Osteocyte (in vitro differentiated cells): Measurements from ENCODE around the gene ZNF789. TPM values are rescaled to one million over a fixed set of nuclear protein-coding genes. Genes with fewer than 3 reads are reported as not detected.
"Not testable (repeated sequence)": the region's sequence is repeated elsewhere in the genome, so short reads cannot be mapped to it uniquely, and the experiment has no call there.

Experiments used
- DNase-seq: peaks from one replicate; pipeline ENCODE4 v3.0.0; 2021; ENCODE audit warnings: mixed read lengths; ENCODE audit not compliant: unreplicated experiment; ENCODE audit errors: extremely low spot score
- H3K27ac Mint-ChIP-seq: one replicate; pipeline ENCODE4 v1.8.0; 2021; ENCODE audit warnings: mild to moderate bottlenecking, mixed read lengths; ENCODE audit not compliant: unreplicated experiment
- H3K27me3 Mint-ChIP-seq: one replicate; pipeline ENCODE4 v1.8.0; 2021; ENCODE audit warnings: mixed read lengths; ENCODE audit not compliant: unreplicated experiment
- H3K36me3 Mint-ChIP-seq: one replicate; pipeline ENCODE4 v1.8.0; 2021; ENCODE audit warnings: mixed read lengths; ENCODE audit not compliant: unreplicated experiment
- H3K4me1 Mint-ChIP-seq: one replicate; pipeline ENCODE4 v1.8.0; 2021; ENCODE audit warnings: mixed read lengths; ENCODE audit not compliant: unreplicated experiment
- H3K4me3 Mint-ChIP-seq: one replicate; pipeline ENCODE4 v1.8.0; 2021; ENCODE audit warnings: mild to moderate bottlenecking, moderate library complexity, mixed read lengths; ENCODE audit not compliant: unreplicated experiment
- H3K9me3 Mint-ChIP-seq: one replicate; pipeline ENCODE4 v1.8.0; 2021; ENCODE audit warnings: mixed read lengths; ENCODE audit not compliant: unreplicated experiment
- CTCF ChIP-seq: fragments of 200-600 bp; sonication (generic); IDR thresholded peaks from 2 replicates; pipeline ENCODE4 v1.5.0; 2021; ENCODE audit warnings: antibody characterized with exemption, mild to moderate bottlenecking, moderate library complexity
- long read RNA-seq: library from polyadenylated mRNA; unstranded; transcript quantifications from one replicate; pipeline ENCODE4 v2.0.0, GENCODE V29; 2021
- total RNA-seq: library from RNA; stranded (reverse); gene quantifications from 2 replicates; pipeline ENCODE4 v1.2.1, GENCODE V29; 2021

The ZNF789 gene
- total RNA-seq: 6.9 and 8.4 TPM in 2 replicates
- long read RNA-seq, partial matches to known transcripts: 0 of 16 reads
- long read RNA-seq, other reads (novel, unspliced or antisense): 11 of 16 reads

GRCh38 chr7:99472561-99473314 lies at the start of gene ZNF789:
Gene ZNF789, plus strand, starts transcription at chr7:99472890. Its CDS starts 3,567 bp downstream, at chr7:99476457.
- no peak for TF ChIP-seq CTCF
- Mint-ChIP-seq H3K27ac (peak within 1 kb of the TSS; percentile 95), H3K27me3 (peaks cover 6% of the 10 kb centered on the region), H3K4me3 (peak within 1 kb of the TSS; percentile 95), H3K4me1 (peaks cover 14% of the 10 kb centered on the region), H3K9me3 (no peaks in the 10 kb centered on the region), H3K36me3 (peaks cover 4% of the 10 kb centered on the region)
- DNase-seq: peak; percentile 99

- no peak overlapping the region for H3K27ac Mint-ChIP-seq
- no peaks in the 10 kb centered on the region for H3K9me3 Mint-ChIP-seq
- TF ChIP-seq CTCF: no peak
- no peak overlapping the region for H3K4me3 Mint-ChIP-seq
- H3K4me1 Mint-ChIP-seq: no peaks in the 10 kb centered on the region
- H3K27me3 Mint-ChIP-seq: no peaks in the 10 kb centered on the region
- no peak for DNase-seq
- H3K36me3 Mint-ChIP-seq: peaks cover 13% of the 10 kb centered on the region
Measured at GRCh38 chr7:99424932-99425730, 47.6 kb upstream of the ZNF789 start.

GRCh38 chr7:99428972-99429566 lies 43.6 kb upstream of the ZNF789 start:
- H3K36me3 Mint-ChIP-seq: peaks cover 17% of the 10 kb centered on the region
- H3K4me3 Mint-ChIP-seq: no peak overlapping the region
- no peak overlapping the region for H3K27ac Mint-ChIP-seq

GRCh38 chr7:99429756-99430155 lies 42.9 kb upstream of the ZNF789 start:
- H3K27me3 Mint-ChIP-seq: no peaks in the 10 kb centered on the region
- H3K9me3 Mint-ChIP-seq: no peaks in the 10 kb centered on the region
- no peak overlapping the region for H3K4me3 Mint-ChIP-seq
- no peak overlapping the region for H3K27ac Mint-ChIP-seq
- DNase-seq: no peak
- H3K4me1 Mint-ChIP-seq: no peaks in the 10 kb centered on the region
- peaks cover 21% of the 10 kb centered on the region for H3K36me3 Mint-ChIP-seq
- no peak for TF ChIP-seq CTCF

More at GRCh38 chr7:99428972-99429566, 43.6 kb upstream of the ZNF789 start:
- Mint-ChIP-seq H3K9me3 (no peaks in the 10 kb centered on the region), H3K27me3 (no peaks in the 10 kb centered on the region), H3K4me1 (no peaks in the 10 kb centered on the region)
- no peak for DNase-seq
- no peak for TF ChIP-seq CTCF

GRCh38 chr7:99431756-99432540 lies 40.7 kb upstream of the ZNF789 start:
- H3K4me3 Mint-ChIP-seq, DNase-seq, H3K4me1 Mint-ChIP-seq, H3K27ac Mint-ChIP-seq, H3K9me3 Mint-ChIP-seq, H3K27me3 Mint-ChIP-seq: not testable (repeated sequence)
- peaks cover 22% of the 10 kb centered on the region for H3K36me3 Mint-ChIP-seq
